Effector CD8-positive, alpha-beta T cell (primary cell): ENCODE data around the gene AIFM1.

ENCODE experiments used
- DNase-seq: peaks from one replicate; lab custom pipeline; 2025; lab: John Stamatoyannopoulos, UW

AIFM1 gene

DNA sequence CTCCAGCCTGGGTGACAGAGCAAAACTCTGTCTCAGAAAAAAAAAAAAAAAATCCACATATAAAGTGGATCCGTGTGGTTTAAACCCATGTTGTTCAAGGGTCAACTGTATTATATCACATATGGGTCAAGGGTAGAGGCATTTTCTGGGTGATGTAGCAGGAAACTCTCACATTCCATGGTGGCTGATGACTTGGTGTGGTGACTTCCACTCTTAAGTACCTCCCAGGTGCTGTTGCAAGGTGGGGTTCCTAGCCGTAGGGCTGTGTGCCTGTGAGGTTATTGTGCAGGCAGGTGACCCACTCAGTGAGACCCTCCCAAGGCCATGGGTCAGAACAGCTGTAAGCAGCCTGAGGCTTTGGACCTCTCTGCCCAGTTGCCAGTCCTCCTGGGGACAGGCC lies 72.4 kb downstream of the AIFM1 start:
- no peak for DNase-seq

GRCh38 chrX:130091980-130092522 lies 73.6 kb downstream of the AIFM1 start:
- DNase-seq = peak; percentile 63

DNA sequence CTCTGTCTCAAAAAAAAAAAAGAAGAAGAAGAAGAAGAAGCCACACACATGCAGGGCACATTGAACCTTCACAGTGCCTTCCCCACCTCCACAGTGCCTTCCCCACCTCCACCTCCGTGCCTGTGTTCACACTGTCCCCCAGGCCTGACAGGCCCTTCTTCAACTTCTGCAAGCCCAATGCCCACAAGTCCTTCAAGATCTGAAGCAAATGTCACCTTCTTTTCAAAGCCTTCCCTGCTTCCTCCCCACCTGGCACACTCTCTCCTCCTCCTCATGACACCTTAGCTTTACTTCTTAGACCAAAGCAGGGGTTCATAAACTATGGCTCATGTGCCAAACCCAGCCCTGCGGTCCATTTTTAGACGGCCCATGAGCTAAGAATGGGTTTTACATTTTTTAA lies 75.3 kb downstream of the AIFM1 start:
- DNase-seq = no peak

DNA sequence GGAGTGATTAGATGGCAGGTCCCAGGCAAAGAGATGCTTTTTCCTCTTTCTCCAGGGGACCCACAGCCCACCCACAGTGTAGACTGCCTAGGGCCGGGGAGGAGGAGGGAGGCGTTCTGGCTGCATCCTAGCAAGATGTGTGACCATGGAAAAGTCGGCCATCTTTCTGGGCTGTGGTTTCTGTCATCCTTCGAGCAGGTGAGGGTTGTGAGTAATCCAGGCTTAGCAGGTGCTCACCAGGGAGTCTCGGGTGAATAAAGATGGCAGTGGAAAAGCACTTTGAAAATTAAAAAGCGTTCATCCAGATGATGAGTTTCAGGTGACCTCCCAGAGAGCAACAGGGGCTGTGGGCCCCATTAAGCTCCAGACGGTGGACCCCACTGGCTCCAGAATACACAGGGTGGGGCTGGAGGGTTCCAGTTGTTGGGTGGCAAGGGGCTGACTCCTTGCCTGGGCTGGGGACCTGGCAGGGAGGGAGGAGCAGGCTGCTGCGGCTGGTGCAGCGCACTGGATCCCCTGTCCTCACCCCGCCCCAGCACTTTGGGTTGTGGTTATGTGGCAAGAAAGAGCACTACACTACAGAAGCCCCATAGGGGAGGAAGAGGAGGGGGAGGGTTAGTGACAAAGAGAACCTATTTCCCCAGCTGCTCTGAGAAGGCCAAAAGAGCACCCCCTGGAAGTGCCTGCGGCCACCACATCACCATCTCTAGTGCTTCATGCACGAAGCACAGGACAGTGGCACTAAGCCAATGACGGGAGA lies 79.0 kb downstream of the AIFM1 start:
- DNase-seq = peak; percentile 33

GRCh38 chrX:130085551-130086446 lies 79.8 kb downstream of the AIFM1 start:
- no peak for DNase-seq

GRCh38 chrX:130084631-130085237 lies 80.9 kb downstream of the AIFM1 start:
- no peak for DNase-seq

DNA sequence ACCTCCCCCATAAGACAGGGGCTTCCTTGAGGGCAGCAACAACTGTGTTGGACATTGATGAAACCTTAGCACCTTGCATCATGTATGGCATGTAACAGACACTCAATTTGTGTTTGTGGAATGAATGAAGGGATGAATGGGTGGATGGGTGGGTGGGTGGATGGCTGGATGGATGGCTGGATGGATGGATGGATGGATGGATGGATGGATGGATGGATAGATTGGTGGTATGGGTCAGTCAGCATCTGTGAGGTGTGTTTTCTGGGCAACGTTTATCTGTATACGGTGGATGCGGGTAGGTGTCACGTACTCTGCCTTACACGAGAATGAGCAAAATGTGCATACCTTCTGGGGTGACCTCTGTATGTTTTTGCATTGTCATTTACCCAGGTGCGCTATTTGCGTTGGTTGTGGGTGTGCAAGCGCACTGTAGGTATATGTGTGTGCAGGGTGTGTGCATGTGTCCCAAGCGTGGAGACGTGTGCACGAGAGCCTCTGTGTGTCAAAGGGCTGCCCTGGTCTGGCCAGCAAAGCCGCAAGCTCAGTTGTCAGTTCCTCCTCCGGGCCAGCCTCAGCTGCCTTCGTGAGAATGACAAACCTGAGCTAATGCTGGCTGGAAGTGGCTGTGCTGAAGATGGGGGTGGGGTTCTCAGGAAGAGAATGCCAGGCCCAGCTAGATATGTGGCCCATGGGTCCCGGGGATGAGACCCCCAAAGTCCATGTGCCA lies 81.8 kb downstream of the AIFM1 start:
- no peak for DNase-seq

DNA sequence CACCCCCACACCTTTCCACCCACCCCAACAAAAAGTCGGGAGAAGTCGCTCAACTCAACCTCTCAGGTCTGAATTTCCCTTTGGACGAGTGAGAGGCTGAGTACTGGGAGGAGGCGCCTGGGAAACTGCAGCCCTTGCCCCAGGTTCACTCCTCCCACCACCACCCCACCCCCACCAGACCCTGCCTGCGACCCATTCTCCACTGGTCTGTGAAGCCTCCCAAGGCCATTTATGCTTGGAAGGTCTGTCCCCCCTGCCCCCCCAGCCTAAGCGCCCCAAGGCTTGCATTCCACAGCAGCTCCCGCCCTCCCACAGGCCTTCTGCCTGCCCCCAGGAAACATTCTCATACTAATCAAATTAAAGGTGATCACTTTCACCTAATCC lies 82.5 kb downstream of the AIFM1 start:
- no peak for DNase-seq

DNA sequence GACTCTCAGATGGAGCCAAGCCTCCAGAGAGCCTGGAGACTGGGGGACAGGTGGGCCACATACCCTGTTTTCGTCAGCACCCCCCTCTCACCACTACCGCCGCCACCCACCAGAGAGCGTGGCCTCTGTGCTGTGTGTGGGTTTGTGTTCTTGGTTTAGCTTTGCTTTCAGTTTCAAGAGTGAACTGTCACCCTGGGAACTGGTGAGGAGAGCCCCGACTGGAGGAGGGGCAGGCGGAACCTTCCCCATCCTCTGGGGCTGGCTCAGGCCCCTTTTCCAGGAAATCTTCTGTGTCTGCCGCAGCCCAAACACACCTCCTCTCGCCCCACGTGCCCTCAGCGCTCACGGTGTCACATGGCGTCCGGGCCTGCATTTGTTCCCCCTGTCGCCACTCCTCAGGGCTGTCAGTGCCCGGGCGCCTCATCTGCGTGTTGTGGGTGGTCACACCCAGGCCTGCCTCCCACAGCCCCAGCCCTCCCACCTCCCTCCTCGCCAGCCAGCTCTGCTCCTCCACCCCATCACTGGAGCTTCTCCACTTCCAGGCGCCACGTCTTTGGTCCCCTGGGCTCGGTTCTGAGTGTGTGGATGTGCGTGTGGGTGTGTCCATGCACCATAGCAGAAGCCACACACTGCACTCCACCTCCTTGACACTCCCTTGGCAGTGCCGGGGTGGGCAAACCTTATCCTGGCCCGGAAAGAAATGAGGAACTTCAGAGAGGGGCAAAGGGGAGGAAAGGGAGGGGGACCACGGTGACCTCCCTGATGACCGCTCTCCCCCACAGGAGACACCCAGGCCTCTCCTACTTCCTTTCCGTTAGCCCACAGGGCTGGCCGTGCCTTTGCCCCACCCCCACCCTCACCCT lies 83.2 kb downstream of the AIFM1 start:
- DNase-seq = peak; percentile 42

DNA sequence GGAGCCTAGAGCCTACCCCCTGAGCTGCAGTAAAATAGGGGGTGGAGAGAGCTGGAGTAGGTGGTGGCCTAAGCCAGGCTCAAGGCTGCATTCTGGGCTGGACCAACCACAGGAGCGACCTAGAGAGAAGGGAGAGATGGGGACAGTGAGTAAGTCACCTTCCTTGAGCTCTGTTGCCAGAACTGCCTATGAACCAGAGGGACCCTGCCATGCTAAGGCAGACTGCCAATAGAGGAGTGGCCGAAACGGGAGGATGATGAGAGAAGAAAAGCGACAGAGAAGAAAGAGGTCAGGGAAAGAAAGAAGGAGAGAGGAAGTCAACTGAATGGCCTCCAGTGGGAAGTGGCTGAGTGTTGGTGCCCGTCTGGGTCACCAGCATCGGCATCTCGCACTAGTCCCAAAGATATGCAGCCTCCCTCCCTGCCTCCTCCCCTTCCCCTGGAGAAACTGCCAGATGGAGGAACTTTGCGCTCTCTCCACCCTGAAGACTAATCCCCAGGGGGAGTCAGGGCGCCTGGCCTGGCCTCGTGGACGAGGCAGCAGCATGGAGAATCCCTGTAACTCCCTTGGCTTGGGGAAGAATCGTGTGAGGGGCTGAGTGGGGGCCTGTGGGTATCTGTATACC lies 84.1 kb downstream of the AIFM1 start:
- DNase-seq = no peak

- DNase-seq = no peak
Observed at GRCh38 chrX:130080791-130081367, 84.8 kb downstream of the AIFM1 start.

DNA sequence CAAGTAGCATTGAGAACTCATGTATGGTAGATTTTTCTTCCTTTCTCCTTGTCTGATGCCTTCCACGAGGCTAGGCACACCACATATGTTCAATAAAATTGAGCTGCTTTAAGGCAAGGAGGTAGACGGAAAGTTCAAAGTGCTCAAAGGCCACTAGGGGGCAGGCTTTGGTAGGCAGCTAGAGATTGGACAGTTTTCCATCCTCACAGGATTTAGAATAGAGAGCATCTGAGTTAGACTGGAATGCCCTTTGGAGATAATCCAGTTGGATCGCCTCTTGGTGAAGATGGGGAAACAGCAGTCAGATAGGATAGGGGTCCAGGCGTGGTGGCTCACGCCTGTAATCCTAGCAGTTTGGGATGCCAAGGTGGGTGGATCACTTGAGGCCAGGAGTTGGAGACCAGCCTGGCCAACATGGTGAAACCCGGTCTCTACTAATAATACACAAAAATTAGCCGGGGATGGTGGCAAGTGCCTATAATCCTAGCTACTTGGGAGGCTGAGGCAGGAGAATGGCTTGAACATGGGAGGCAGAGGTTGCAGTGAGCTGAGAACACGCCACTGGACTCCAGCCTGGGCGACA lies 85.7 kb downstream of the AIFM1 start:
- DNase-seq = peak; percentile 29
